Stimulated activated CD4-positive, alpha-beta T cell treated with anti-CD3 and anti-CD28 coated beads, Interleukin-2, amount 100 ng/mL, for 24 hours (primary cell): ENCODE measurements around the gene PTGES3L.
"Not testable (repeated sequence)": the region's sequence is repeated elsewhere in the genome, so short reads cannot be mapped to it uniquely, and the experiment has no call there.

Experiments used
- DNase-seq, 2 donors: peaks; one replicate each; pipeline ENCODE4 v3.0.0-alpha.2; 2020

The PTGES3L gene

GRCh38 chr17:43014020-43014648 lies 34.3 kb upstream of the PTGES3L start:
- DNase-seq: no peak

- no peak for DNase-seq
Observed at GRCh38 chr17:43013296-43013695, 33.4 kb upstream of the PTGES3L start.

DNA sequence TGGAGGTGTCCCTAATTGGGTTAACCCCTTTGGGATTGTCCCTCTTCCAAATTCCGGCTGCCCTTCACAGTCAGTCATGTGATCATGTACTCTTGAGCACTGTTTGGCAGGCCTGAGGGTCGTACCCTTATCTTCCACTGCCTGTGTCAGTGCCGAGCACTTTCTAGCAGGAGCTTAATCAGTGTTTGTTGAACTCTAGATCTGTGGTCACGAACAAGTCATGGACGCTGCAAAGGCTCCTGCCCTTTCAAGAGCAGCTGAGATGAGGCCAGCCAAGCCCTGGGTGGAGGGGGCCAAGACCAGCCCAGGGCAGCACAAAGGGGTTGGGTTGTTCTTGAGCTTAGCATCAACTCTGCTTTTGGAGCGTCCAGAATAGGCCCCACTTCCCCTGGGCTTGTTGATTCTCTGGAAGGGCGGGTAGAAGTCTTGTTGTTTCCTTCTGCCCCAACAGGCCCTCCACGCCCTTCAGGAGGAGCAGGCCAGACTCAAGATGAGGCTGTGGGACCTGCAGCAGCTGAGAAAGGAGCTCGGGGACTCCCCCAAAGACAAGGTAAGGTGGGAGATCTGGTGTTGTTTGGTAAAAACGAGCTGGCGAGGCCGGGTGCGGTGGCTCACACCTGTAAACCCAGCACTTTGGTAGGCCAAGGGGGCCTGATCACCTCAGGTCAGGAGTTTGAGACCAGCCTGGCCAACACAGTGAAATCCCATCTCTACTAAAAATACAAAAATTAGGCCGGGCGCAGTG lies 32.0 kb upstream of the PTGES3L start:
- no peak for DNase-seq

GRCh38 chr17:43010667-43011308 lies 30.9 kb upstream of the PTGES3L start:
- DNase-seq: no peak

DNA sequence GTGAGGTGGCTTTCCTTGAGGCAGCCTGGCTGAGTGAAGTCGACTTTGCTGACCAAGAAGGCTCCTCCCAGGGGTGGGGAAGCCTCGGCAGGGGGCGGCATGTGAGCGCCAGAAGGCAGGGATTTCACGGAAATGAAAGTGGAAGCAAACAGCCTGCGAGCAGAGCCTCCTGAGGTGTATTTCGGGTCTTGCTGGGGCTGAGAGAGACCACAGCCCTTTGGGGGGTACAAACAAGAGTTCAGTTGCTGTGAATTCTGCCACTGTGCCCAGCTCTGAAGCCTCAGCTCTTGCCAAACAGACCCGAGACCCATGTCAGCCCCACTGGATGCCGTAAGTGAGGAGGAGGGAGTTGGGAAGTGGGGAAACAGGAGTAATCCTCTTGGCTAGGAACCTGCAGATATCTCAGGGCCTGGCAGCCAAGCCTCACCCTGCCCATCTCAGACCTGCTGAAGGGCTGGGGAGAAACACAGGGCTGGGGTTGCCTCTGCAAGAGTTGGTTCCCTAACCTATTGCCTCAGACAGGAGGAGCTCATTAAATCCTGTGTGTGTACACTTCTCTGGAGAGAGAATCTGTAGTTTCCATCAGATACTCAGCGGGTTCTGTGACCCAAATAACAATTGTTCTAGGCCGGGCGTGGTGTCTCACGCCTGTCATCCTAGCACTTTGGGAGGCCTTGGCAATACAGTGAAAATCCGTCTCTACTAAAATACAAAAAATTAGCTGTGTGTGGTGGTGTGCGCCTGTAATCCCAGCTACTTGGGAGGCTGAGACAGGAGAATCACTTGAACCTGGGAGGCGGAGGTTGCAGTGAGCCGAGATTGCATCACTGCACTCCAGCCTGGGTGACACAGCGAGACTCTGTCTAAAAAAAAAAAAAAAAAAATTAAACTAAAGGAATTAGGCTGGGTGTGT lies 27.0 kb upstream of the PTGES3L start, which contains the start of gene IFI35:
TSS of gene IFI35 (plus strand) at position 146 of the 913 bp plus-strand sequence. CDS start at position 310, 164 bp downstream.
- DNase-seq: peak; percentile 85

GRCh38 chr17:43003542-43004172 lies 23.8 kb upstream of the PTGES3L start:
- no peak for DNase-seq

- DNase-seq: not testable (repeated sequence)
Observed at GRCh38 chr17:43000894-43001293, 21.0 kb upstream of the PTGES3L start.

DNA sequence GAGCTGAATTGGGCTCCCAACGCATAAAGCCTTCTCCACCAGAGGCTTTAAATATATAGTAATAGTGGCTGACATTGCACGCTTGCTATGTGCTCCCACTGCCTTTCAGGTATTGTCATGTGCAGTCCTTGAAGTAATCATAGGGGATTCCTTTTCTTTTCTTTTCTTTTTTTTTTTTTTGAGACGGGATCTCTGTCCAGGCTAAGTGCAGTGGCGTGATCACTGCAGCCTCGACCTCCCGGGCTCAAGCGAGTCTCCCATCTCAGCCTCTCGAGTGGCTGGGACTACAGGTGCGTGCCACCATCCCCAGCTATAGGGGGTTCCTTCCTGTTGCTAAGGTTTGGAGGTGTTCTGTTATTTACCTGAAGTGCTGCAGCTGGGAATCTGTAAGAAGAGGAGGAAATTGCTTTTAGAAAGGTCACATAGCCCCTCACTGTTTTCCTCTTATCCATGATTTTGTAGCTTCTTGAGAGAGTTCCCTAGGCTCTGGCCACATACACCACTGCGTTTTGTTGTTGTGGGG lies 19.2 kb upstream of the PTGES3L start:
- DNase-seq: no peak

DNA sequence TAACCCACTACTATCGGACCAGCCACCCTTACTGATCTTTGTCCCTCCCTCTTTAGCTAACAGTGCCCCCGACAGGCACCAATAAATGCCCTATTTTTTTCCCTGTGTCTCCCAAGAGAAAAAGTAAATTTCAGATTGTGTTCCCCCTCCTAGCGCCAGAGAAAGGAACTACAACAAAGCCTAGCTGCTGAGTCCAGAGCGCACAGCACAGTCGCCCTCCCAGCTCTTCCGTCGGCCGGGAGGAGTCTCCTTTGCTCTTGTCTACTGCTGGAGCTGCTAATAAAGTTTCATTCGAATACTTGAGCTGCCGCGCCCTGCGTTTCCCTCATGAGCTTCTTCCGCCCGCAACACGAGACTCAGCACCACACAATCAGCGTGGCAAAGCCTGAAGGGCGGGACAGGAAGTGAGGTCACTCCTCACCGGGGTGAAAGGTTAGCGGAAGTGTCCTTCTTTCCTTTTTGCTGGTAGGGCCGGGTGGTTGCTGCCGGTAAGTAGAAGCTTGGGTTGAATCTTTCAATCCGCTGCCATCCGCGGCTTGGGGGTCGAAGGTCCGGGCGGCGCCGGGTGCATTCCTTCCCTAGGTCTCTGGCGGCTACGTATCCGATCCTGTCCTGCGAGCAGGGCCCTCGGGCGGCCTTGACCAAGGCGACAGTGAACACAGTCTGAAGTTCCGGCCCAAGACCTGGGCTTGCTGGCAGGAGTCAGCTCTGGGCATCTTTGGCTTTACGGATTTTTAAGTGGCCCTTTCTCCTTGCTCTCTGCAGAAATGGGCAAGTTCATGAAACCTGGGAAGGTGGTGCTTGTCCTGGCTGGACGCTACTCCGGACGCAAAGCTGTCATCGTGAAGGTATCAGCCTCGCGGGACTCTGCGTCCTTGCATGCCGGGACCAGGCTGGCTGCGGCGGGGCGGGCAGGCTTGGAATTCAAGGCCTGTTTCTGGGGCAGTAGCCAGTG lies 18.4 kb upstream of the PTGES3L start, which contains the start of gene RPL27:
TSS of gene RPL27 (plus strand) at position 436 of the 955 bp plus-strand sequence. CDS start at position 768, 332 bp downstream.
- DNase-seq: peak; percentile 96 to 97

DNA sequence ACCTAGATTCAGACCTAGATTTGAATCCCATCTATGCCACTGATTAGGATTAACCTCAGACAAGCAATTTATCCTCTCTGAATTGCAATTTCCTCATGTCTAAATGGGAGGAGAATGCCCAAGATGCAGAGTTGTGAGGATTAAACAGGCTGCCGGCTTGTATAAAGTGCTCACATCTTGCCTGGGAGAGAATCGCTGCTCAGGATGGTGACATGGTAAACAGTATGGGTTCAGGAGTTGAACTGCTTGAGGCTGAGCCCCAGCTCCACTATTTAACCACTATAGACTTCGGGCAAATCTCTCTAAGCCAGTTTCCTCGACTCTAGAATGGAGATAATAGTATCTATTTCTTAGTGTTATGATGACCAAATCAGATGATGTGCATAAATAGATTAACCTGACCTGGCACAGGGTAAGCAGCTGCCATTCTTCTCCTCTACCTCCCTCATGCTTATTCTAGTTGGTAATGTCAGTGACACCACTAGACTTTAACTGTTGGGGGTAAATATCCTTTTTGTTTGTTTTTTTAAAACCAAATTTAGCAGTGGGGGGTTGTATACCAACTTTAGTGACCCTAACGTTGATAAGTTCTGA lies 17.6 kb upstream of the PTGES3L start:
- DNase-seq: no peak

DNA sequence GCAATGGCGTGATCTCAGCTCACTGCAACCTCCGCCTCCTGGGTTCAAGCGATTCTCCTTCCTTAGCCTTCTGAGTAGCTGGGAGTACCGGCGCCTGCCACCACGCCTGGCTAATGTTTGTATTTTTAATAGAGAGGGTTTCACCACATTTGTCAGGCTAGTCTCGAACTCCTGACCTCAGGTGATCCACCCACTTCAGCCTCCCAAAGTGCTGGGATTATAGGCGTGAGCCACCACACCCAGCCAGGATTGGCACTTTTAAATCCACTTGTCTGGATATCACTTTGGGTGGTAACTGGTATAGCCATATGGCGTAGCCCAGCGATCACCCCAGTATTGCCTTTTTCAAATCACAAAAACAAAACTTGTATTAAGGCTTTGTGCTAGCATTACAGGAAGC lies 14.0 kb upstream of the PTGES3L start:
- not testable (repeated sequence) for DNase-seq

GRCh38 chr17:42992872-42993271 lies 13.0 kb upstream of the PTGES3L start:
- DNase-seq: no peak

DNA sequence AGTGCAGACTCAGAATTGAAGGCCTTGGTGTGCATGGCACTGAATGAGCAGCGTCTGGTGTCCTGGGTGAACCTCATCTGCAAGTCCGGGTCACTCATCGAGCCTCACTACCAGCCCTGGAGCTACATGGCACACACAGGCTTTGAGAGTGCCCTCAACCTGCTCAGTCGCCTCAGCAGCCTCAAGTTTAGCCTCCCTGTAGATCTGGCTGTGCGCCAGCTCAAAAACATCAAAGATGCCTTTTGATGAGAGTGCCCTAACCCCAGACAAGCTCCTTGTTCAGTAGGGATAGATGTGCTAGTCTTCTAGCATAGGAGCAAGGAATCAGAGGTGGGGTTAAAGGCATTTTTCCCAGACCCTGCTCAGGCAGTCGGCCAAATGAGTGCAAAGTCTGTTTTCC lies 11.6 kb upstream of the PTGES3L start:
- DNase-seq: no peak

DNA sequence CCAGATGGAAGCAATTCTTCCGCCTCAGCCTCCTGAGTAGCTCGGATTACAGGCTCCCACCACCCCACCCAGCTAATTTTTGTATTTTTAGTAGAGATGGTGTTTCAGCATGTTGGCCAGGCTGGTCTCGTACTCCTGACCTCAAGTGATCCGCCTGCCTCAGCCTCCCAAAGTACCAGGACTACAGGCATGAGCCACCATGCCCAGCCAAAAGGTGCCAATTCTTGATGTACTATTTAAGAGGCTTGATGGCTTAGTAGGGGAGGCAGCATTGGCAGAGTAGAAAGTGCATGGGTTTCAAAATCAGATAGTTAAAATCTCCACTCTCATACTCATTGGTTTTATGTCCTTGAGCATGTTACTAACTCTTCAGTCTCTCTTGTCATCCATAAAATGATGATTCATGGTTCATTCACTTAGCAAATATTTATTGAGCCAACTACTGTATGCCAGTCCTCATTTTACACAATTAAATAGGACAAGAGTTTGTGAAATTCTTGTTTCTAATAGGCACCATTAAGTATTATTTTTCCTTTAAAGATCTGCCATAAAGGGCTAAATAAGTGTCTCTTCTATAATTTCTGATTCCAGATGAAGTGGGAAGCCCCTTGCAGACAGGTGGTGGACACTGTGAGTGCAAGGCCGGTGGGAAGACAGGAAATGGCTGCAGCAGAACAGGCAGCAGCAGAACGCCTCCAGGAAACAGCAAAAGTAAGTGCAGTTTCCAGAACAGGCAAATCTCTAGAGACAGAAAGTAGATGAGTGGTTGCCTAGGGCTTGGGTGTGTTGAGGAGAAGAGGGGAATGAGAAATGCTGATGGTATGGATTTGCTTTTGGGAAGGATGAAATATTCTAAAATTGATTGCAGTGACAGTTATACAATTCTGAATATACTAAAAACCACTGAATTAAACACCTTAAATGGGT lies 10.1 kb upstream of the PTGES3L start:
- DNase-seq: no peak

GRCh38 chr17:42989141-42989540 lies 9.3 kb upstream of the PTGES3L start:
- DNase-seq: no peak

DNA sequence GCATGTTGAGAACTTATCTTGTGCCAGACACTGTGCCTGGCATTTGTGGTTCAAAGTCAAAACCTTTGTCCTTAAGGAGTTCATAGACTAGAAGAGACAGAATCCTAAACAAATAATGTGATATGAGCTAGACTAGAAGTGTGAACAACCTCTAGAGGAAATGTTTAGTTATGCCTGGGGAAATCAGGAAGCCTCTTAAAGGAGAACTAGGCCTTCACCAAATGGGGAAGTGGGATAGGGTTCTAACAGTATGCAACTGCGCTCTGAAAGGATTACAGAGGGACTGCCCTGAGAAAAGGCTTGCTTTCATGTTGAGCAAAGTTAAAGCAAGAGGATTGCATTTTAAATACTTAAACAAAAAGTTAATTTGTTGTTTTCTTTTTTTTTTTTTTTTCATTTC lies 5.3 kb upstream of the PTGES3L start:
- no peak for DNase-seq

- DNase-seq: no peak
Observed at GRCh38 chr17:42982266-42982665, 2.4 kb upstream of the PTGES3L start.

GRCh38 chr17:42980766-42981397 lies 1.0 kb upstream of the PTGES3L start:
- DNase-seq: peak; percentile 73 to 77
